GM21528 (cell line): ENCODE data around the gene MPHOSPH8.
"Not testable (repeated sequence)": the region's sequence is repeated elsewhere in the genome, so short reads cannot be mapped to it uniquely, and the experiment has no call there.

Experiments used
- ATAC-seq: cut with Tn5 transposase; IDR thresholded peaks from one replicate; pipeline ENCODE4 v1.9.1; 2021; ENCODE audit warnings: mild to moderate bottlenecking, moderate library complexity; ENCODE audit not compliant: unreplicated experiment, low FRiP score

MPHOSPH8 gene

GRCh38 chr13:19632915-19633478 lies 462 bp upstream of the MPHOSPH8 start:
- ATAC-seq: no peak

- ATAC-seq: no peak
These were observed 839 bp downstream of the MPHOSPH8 start for GRCh38 chr13:19634256-19634740.

- not testable (repeated sequence) for ATAC-seq
These were observed 2.5 kb downstream of the MPHOSPH8 start for GRCh38 chr13:19635926-19636325.

- ATAC-seq: no peak
These were observed 10.2 kb downstream of the MPHOSPH8 start for GRCh38 chr13:19643652-19644051.

- ATAC-seq: no peak
These were observed 11.5 kb downstream of the MPHOSPH8 start for GRCh38 chr13:19645000-19645399.

- no peak for ATAC-seq
These were observed 12.6 kb downstream of the MPHOSPH8 start for GRCh38 chr13:19646063-19646462.

GRCh38 chr13:19650742-19651141 lies 17.3 kb downstream of the MPHOSPH8 start:
- no peak for ATAC-seq

- no peak for ATAC-seq
These were observed 24.6 kb downstream of the MPHOSPH8 start for GRCh38 chr13:19657872-19658591.

GRCh38 chr13:19658831-19659230 lies 25.4 kb downstream of the MPHOSPH8 start:
- ATAC-seq: no peak

GRCh38 chr13:19661126-19661525 lies 27.7 kb downstream of the MPHOSPH8 start:
- no peak for ATAC-seq

GRCh38 chr13:19661561-19661960 lies 28.1 kb downstream of the MPHOSPH8 start:
- ATAC-seq: no peak

GRCh38 chr13:19663416-19663979 lies 30.0 kb downstream of the MPHOSPH8 start:
- ATAC-seq: no peak

GRCh38 chr13:19664481-19665230 lies 31.2 kb downstream of the MPHOSPH8 start:
- no peak for ATAC-seq

- ATAC-seq: no peak
These were observed 32.0 kb downstream of the MPHOSPH8 start for GRCh38 chr13:19665427-19665859.

- no peak for ATAC-seq
These were observed 35.3 kb downstream of the MPHOSPH8 start for GRCh38 chr13:19668778-19669177.

GRCh38 chr13:19670147-19670546 lies 36.7 kb downstream of the MPHOSPH8 start:
- ATAC-seq: no peak

GRCh38 chr13:19672990-19673389 lies 39.5 kb downstream of the MPHOSPH8 start:
- no peak for ATAC-seq

- ATAC-seq: no peak
These were observed 40.3 kb downstream of the MPHOSPH8 start for GRCh38 chr13:19673473-19674430.

- no peak for ATAC-seq
These were observed 41.4 kb downstream of the MPHOSPH8 start for GRCh38 chr13:19674898-19675297.

- ATAC-seq: no peak
These were observed 42.7 kb downstream of the MPHOSPH8 start for GRCh38 chr13:19676168-19676567.
